HG03196 (cell line): ENCODE results near the gene CNOT1.
"Not testable (repeated sequence)": the region's sequence is repeated elsewhere in the genome, so short reads cannot be mapped to it uniquely, and the experiment has no call there.

ENCODE experiments used
- ATAC-seq: cut with Tn5 transposase; IDR thresholded peaks from one replicate; pipeline ENCODE4 v1.9.1; 2021; ENCODE audit not compliant: unreplicated experiment

CNOT1 gene

GRCh38 chr16:58582971-58583765 is 46.5 kb downstream of the CNOT1 start:
- no peak for ATAC-seq

- ATAC-seq = no peak
Measured at GRCh38 chr16:58582133-58582532, 47.5 kb downstream of the CNOT1 start.

GRCh38 chr16:58579587-58579986 is 50.0 kb downstream of the CNOT1 start:
- no peak for ATAC-seq

GRCh38 chr16:58578642-58579041 is 51.0 kb downstream of the CNOT1 start:
- ATAC-seq = no peak

GRCh38 chr16:58577141-58577540 is 52.5 kb downstream of the CNOT1 start:
- ATAC-seq = no peak

- ATAC-seq = no peak
Measured at GRCh38 chr16:58574895-58575294, 54.7 kb downstream of the CNOT1 start.

- ATAC-seq = not testable (repeated sequence)
Measured at GRCh38 chr16:58565697-58566096, 63.9 kb downstream of the CNOT1 start.

- ATAC-seq = no peak
Measured at GRCh38 chr16:58563775-58564174, 65.9 kb downstream of the CNOT1 start.

GRCh38 chr16:58563235-58563634 is 66.4 kb downstream of the CNOT1 start:
- ATAC-seq = no peak

- no peak for ATAC-seq
Measured at GRCh38 chr16:58556678-58557077, 72.9 kb downstream of the CNOT1 start.

GRCh38 chr16:58551496-58551895 is 78.1 kb downstream of the CNOT1 start:
- no peak for ATAC-seq

GRCh38 chr16:58548378-58548777 is 81.2 kb downstream of the CNOT1 start:
- no peak for ATAC-seq

- ATAC-seq = no peak
Measured at GRCh38 chr16:58543685-58544084, 85.9 kb downstream of the CNOT1 start.

- ATAC-seq = no peak
Measured at GRCh38 chr16:58542291-58542690, 87.3 kb downstream of the CNOT1 start.

- no peak for ATAC-seq
Measured at GRCh38 chr16:58541711-58542110, 87.9 kb downstream of the CNOT1 start.

- ATAC-seq = no peak
Measured at GRCh38 chr16:58537124-58537906, 92.3 kb downstream of the CNOT1 start.

- no peak for ATAC-seq
Measured at GRCh38 chr16:58536278-58536677, 93.3 kb downstream of the CNOT1 start.

GRCh38 chr16:58535100-58535499 is 94.5 kb downstream of the CNOT1 start:
- ATAC-seq = no peak

- no peak for ATAC-seq
Measured at GRCh38 chr16:58533751-58534470, 95.7 kb downstream of the CNOT1 start.

- ATAC-seq = no peak
Measured at GRCh38 chr16:58532414-58532813, 97.2 kb downstream of the CNOT1 start.

- ATAC-seq = no peak
Measured at GRCh38 chr16:58530179-58530578, 99.4 kb downstream of the CNOT1 start.

GRCh38 chr16:58519707-58520106 is 109.9 kb downstream of the CNOT1 start:
- ATAC-seq = no peak
